GM12864 (cell line): Measurements from ENCODE around the gene CDC26.

Source experiments
- DNase-seq: peaks from one replicate; pipeline ENCODE4 v3.0.0-alpha.2; 2011; ENCODE audit warnings: low read depth
- H3K4me3 ChIP-seq: 2 replicates; pipeline ENCODE4 v1.5.1; 2011; ENCODE audit warnings: mild to moderate bottlenecking, low read depth, low read length, control low read depth
- CTCF ChIP-seq: IDR thresholded peaks from 2 replicates; pipeline ENCODE4 v1.5.1; 2011; ENCODE audit warnings: low read depth, mild to moderate bottlenecking, moderate library complexity, low read length, control low read depth, inconsistent platforms; ENCODE audit errors: missing control alignments

The CDC26 gene

GRCh38 chr9:113293285-113293878 lies 18.0 kb upstream of the CDC26 start:
- no peak for TF ChIP-seq CTCF

GRCh38 chr9:113290052-113290607 lies 14.8 kb upstream of the CDC26 start:
- no peak for DNase-seq
- no peak for TF ChIP-seq CTCF
- H3K4me3 ChIP-seq: no peak overlapping the region

More at GRCh38 chr9:113293285-113293878, 18.0 kb upstream of the CDC26 start:
- no peak for DNase-seq
- H3K4me3 ChIP-seq: no peak overlapping the region

GRCh38 chr9:113289091-113289490 lies 13.7 kb upstream of the CDC26 start:
- no peak for TF ChIP-seq CTCF
- no peak overlapping the region for H3K4me3 ChIP-seq

GRCh38 chr9:113281356-113281755 lies 6.0 kb upstream of the CDC26 start:
- TF ChIP-seq CTCF: no peak
- no peak overlapping the region for H3K4me3 ChIP-seq
- DNase-seq: no peak

More at GRCh38 chr9:113289091-113289490, 13.7 kb upstream of the CDC26 start:
- no peak for DNase-seq

- DNase-seq: no peak
- H3K4me3 ChIP-seq: no peak overlapping the region
- TF ChIP-seq CTCF: no peak
Measured at GRCh38 chr9:113278840-113279239, 3.5 kb upstream of the CDC26 start.

- DNase-seq: peak; percentile 30
- TF ChIP-seq CTCF: peak; percentile 67
- H3K4me3 ChIP-seq: peak overlapping the region; percentile 95
Measured at GRCh38 chr9:113274474-113275156, 757 bp downstream of the CDC26 start.

- no peak overlapping the region for H3K4me3 ChIP-seq
- TF ChIP-seq CTCF: no peak
- no peak for DNase-seq
Measured at GRCh38 chr9:113269871-113270270, 5.5 kb downstream of the CDC26 start.
